ENCODE results near the gene TRAK1. TPM values are rescaled to one million over a fixed set of nuclear protein-coding genes. Genes with fewer than 3 reads are reported as not detected.

TRAK1 gene
- total RNA-seq, 1 donor from 2014 or later: 35.4 TPM

GRCh38 chr3:42187936-42188335 is 96.8 kb downstream of the TRAK1 start:
- Mint-ChIP-seq H3K4me1 (peaks cover 14% of the 10 kb centered on the region), H3K4me3 (no peak overlapping the region), H3K36me3 (ENCODE audit: low read depth) (peaks cover 15% of the 10 kb centered on the region), H3K27ac (no peak overlapping the region), H3K27me3 (no peaks in the 10 kb centered on the region), H3K9me3 (no peaks in the 10 kb centered on the region)
- DNase-seq: no peak
- intact Hi-C loops (cut with micrococcal nuclease): no loop called here

- peaks cover 18% of the 10 kb centered on the region for H3K4me1 Mint-ChIP-seq
- no peak for DNase-seq
- no peak overlapping the region for H3K4me3 Mint-ChIP-seq
- H3K27ac Mint-ChIP-seq: no peak overlapping the region
- peaks cover 15% of the 10 kb centered on the region for H3K36me3 Mint-ChIP-seq (ENCODE audit: low read depth)
- no peaks in the 10 kb centered on the region for H3K9me3 Mint-ChIP-seq
- no peaks in the 10 kb centered on the region for H3K27me3 Mint-ChIP-seq
- intact Hi-C loops (cut with micrococcal nuclease): no loop called here
Observed at GRCh38 chr3:42188376-42188775, 97.2 kb downstream of the TRAK1 start.

- Mint-ChIP-seq H3K36me3 (ENCODE audit: low read depth) (peaks cover 21% of the 10 kb centered on the region), H3K9me3 (no peaks in the 10 kb centered on the region), H3K4me1 (peaks cover 18% of the 10 kb centered on the region), H3K27ac (no peak overlapping the region), H3K27me3 (no peaks in the 10 kb centered on the region), H3K4me3 (no peak overlapping the region)
- intact Hi-C loops (cut with micrococcal nuclease): no loop called here
- no peak for DNase-seq
Observed at GRCh38 chr3:42189001-42189460, 97.9 kb downstream of the TRAK1 start.

GRCh38 chr3:42189736-42190135 is 98.6 kb downstream of the TRAK1 start:
- intact Hi-C loops (cut with micrococcal nuclease): loop anchor here (2.0 kb wide), 1 partner anchor 295 kb away; no protein-coding TSS in a partner anchor
- peaks cover 18% of the 10 kb centered on the region for H3K4me1 Mint-ChIP-seq

GRCh38 chr3:42190701-42191442 is 99.7 kb downstream of the TRAK1 start:
- peaks cover 26% of the 10 kb centered on the region for H3K36me3 Mint-ChIP-seq (ENCODE audit: low read depth)
- peak overlapping the region; percentile 52 for H3K27ac Mint-ChIP-seq
- intact Hi-C loops (cut with micrococcal nuclease): loop anchor here (1.0 to 2.0 kb wide), 2 partner anchors 72 to 296 kb away; no protein-coding TSS in a partner anchor
- no peaks in the 10 kb centered on the region for H3K27me3 Mint-ChIP-seq
- peaks cover 28% of the 10 kb centered on the region for H3K4me1 Mint-ChIP-seq
- peak; percentile 91 for DNase-seq
- no peak overlapping the region for H3K4me3 Mint-ChIP-seq
- H3K9me3 Mint-ChIP-seq: no peaks in the 10 kb centered on the region

More at GRCh38 chr3:42189736-42190135, 98.6 kb downstream of the TRAK1 start:
- peaks cover 20% of the 10 kb centered on the region for H3K36me3 Mint-ChIP-seq (ENCODE audit: low read depth)
- no peaks in the 10 kb centered on the region for H3K27me3 Mint-ChIP-seq
- DNase-seq: no peak
- H3K27ac Mint-ChIP-seq: no peak overlapping the region
- no peaks in the 10 kb centered on the region for H3K9me3 Mint-ChIP-seq
- H3K4me3 Mint-ChIP-seq: no peak overlapping the region

- Mint-ChIP-seq H3K36me3 (ENCODE audit: low read depth) (peaks cover 27% of the 10 kb centered on the region), H3K4me3 (no peak overlapping the region), H3K27me3 (no peaks in the 10 kb centered on the region), H3K27ac (no peak overlapping the region), H3K9me3 (no peaks in the 10 kb centered on the region), H3K4me1 (peaks cover 29% of the 10 kb centered on the region)
- DNase-seq: no peak
- intact Hi-C loops (cut with micrococcal nuclease): loop anchor here (1.0 to 2.0 kb wide), 2 partner anchors 72 to 297 kb away; no protein-coding TSS in a partner anchor
Observed at GRCh38 chr3:42191443-42191747, 100.2 kb downstream of the TRAK1 start.

GRCh38 chr3:42192334-42193200 is 101.4 kb downstream of the TRAK1 start:
- no peaks in the 10 kb centered on the region for H3K9me3 Mint-ChIP-seq
- no peaks in the 10 kb centered on the region for H3K27me3 Mint-ChIP-seq
- no peak for DNase-seq
- H3K27ac Mint-ChIP-seq: peak overlapping the region; percentile 68
- peaks cover 29% of the 10 kb centered on the region for H3K36me3 Mint-ChIP-seq (ENCODE audit: low read depth)
- intact Hi-C loops (cut with micrococcal nuclease): no loop called here
- peak overlapping the region; percentile 60 for H3K4me3 Mint-ChIP-seq
- peaks cover 29% of the 10 kb centered on the region for H3K4me1 Mint-ChIP-seq

GRCh38 chr3:42194943-42195510 is 103.9 kb downstream of the TRAK1 start:
- H3K4me3 Mint-ChIP-seq: no peak overlapping the region
- H3K4me1 Mint-ChIP-seq: peaks cover 27% of the 10 kb centered on the region
- H3K36me3 Mint-ChIP-seq (ENCODE audit: low read depth): peaks cover 40% of the 10 kb centered on the region
- no peak overlapping the region for H3K27ac Mint-ChIP-seq
- intact Hi-C loops (cut with micrococcal nuclease): no loop called here
- no peaks in the 10 kb centered on the region for H3K27me3 Mint-ChIP-seq
- no peaks in the 10 kb centered on the region for H3K9me3 Mint-ChIP-seq
- DNase-seq: no peak

- intact Hi-C loops (cut with micrococcal nuclease): no loop called here
- Mint-ChIP-seq H3K36me3 (ENCODE audit: low read depth) (peaks cover 45% of the 10 kb centered on the region), H3K9me3 (no peaks in the 10 kb centered on the region), H3K4me3 (no peak overlapping the region), H3K4me1 (peaks cover 26% of the 10 kb centered on the region), H3K27ac (no peak overlapping the region), H3K27me3 (no peaks in the 10 kb centered on the region)
- DNase-seq: no peak
Observed at GRCh38 chr3:42195879-42196330, 104.7 kb downstream of the TRAK1 start.

GRCh38 chr3:42198709-42199108 is 107.6 kb downstream of the TRAK1 start:
- Mint-ChIP-seq H3K27me3 (no peaks in the 10 kb centered on the region), H3K9me3 (no peaks in the 10 kb centered on the region), H3K27ac (no peak overlapping the region), H3K36me3 (ENCODE audit: low read depth) (peaks cover 47% of the 10 kb centered on the region), H3K4me1 (peaks cover 11% of the 10 kb centered on the region), H3K4me3 (no peak overlapping the region)
- no peak for DNase-seq
- intact Hi-C loops (cut with micrococcal nuclease): no loop called here

GRCh38 chr3:42202217-42202865 is 111.2 kb downstream of the TRAK1 start:
- Mint-ChIP-seq H3K36me3 (ENCODE audit: low read depth) (peaks cover 37% of the 10 kb centered on the region), H3K27ac (no peak overlapping the region)

GRCh38 chr3:42204867-42205599 is 113.9 kb downstream of the TRAK1 start:
- no peak for DNase-seq
- Mint-ChIP-seq H3K27ac (no peak overlapping the region), H3K36me3 (ENCODE audit: low read depth) (peaks cover 35% of the 10 kb centered on the region), H3K27me3 (no peaks in the 10 kb centered on the region), H3K9me3 (no peaks in the 10 kb centered on the region), H3K4me1 (no peaks in the 10 kb centered on the region), H3K4me3 (no peak overlapping the region)
- intact Hi-C loops (cut with micrococcal nuclease): no loop called here

More at GRCh38 chr3:42202217-42202865, 111.2 kb downstream of the TRAK1 start:
- intact Hi-C loops (cut with micrococcal nuclease): no loop called here
- no peaks in the 10 kb centered on the region for H3K4me1 Mint-ChIP-seq
- no peaks in the 10 kb centered on the region for H3K27me3 Mint-ChIP-seq
- no peak for DNase-seq
- no peaks in the 10 kb centered on the region for H3K9me3 Mint-ChIP-seq
- no peak overlapping the region for H3K4me3 Mint-ChIP-seq
